Left ventricle myocardium inferior (tissue), 1 donor: ENCODE results near the gene DLG2. TPM values are rescaled to one million over a fixed set of nuclear protein-coding genes. Genes with fewer than 3 reads are reported as not detected.

ENCODE experiments used
- DNase-seq: peaks from one replicate; pipeline ENCODE4 v3.0.0-alpha.2; 2020
- H3K27ac ChIP-seq: fragments of 200-600 bp; replicated peaks from 2 replicates; pipeline ENCODE4 v1.8.0; 2021
- H3K27me3 ChIP-seq: fragments of 200-600 bp; 2 replicates; pipeline ENCODE4 v1.8.0; 2021; ENCODE audit warnings: low read depth
- H3K36me3 ChIP-seq: fragments of 200-600 bp; 2 replicates; pipeline ENCODE4 v1.8.0; 2021
- H3K4me1 ChIP-seq: fragments of 200-600 bp; 2 replicates; pipeline ENCODE4 v1.8.0; 2021
- H3K4me3 ChIP-seq: fragments of 200-600 bp; 2 replicates; pipeline ENCODE4 v1.8.0; 2021; ENCODE audit warnings: mild to moderate bottlenecking, moderate library complexity
- H3K9me3 ChIP-seq: fragments of 200-600 bp; replicated peaks from 2 replicates; pipeline ENCODE4 v1.8.0; 2021
- CTCF ChIP-seq: fragments of 200-600 bp; IDR thresholded peaks from 2 replicates; pipeline ENCODE4 v1.8.0; 2021; ENCODE audit warnings: antibody characterized with exemption, mild to moderate bottlenecking, borderline replicate concordance
- intact Hi-C: fragments of 100-400 bp; cut with micrococcal nuclease; formaldehyde crosslinking; loops from one replicate; pipeline ENCODE4 v1.11.0; 2022
- total RNA-seq: library from RNA; stranded (reverse); fragmentation: NEBNext Ultra II Directional; extraction: Animal tissue kit (Norgen Biotek cat#: 25700); gene quantifications from one replicate; pipeline ENCODE4 v1.2.1, GENCODE V29; 2021
- donor health status: DM: no; HTN: yes; CAD: no; lungs with severe emphysema.

DLG2 gene
- total RNA-seq, 1 donor from 2014 or later, result 6.5 TPM

GRCh38 chr11:85394283-85394682 lies 232.9 kb downstream of the DLG2 start:
- peaks cover 25% of the 10 kb centered on the region for H3K9me3 ChIP-seq
- intact Hi-C loops, result no loop called here
- no peak for DNase-seq
- H3K27me3 ChIP-seq, result no peaks in the 10 kb centered on the region
- TF ChIP-seq CTCF, result no peak
- H3K27ac ChIP-seq, result no peak overlapping the region
- H3K4me1 ChIP-seq, result no peaks in the 10 kb centered on the region
- no peak overlapping the region for H3K4me3 ChIP-seq
- H3K36me3 ChIP-seq, result no peaks in the 10 kb centered on the region

- H3K27me3 ChIP-seq, result no peaks in the 10 kb centered on the region
- H3K9me3 ChIP-seq, result peaks cover 17% of the 10 kb centered on the region
- intact Hi-C loops, result no loop called here
- H3K4me1 ChIP-seq, result no peaks in the 10 kb centered on the region
- no peak for DNase-seq
- no peak for TF ChIP-seq CTCF
- H3K36me3 ChIP-seq, result no peaks in the 10 kb centered on the region
- no peak overlapping the region for H3K4me3 ChIP-seq
- H3K27ac ChIP-seq, result no peak overlapping the region
Observed at GRCh38 chr11:85391141-85391540, 236.0 kb downstream of the DLG2 start.

- Histone ChIP-seq H3K4me1 (no peaks in the 10 kb centered on the region), H3K27me3 (no peaks in the 10 kb centered on the region), H3K27ac (no peak overlapping the region), H3K4me3 (no peak overlapping the region), H3K9me3 (peaks cover 19% of the 10 kb centered on the region), H3K36me3 (no peaks in the 10 kb centered on the region)
- no peak for DNase-seq
- no peak for TF ChIP-seq CTCF
- intact Hi-C loops, result no loop called here
Observed at GRCh38 chr11:85385547-85385946, 241.6 kb downstream of the DLG2 start.

GRCh38 chr11:85385111-85385510 lies 242.0 kb downstream of the DLG2 start:
- no peak for DNase-seq
- intact Hi-C loops, result no loop called here
- Histone ChIP-seq H3K27me3 (no peaks in the 10 kb centered on the region), H3K4me1 (no peaks in the 10 kb centered on the region), H3K36me3 (no peaks in the 10 kb centered on the region), H3K4me3 (no peak overlapping the region), H3K27ac (no peak overlapping the region), H3K9me3 (peaks cover 19% of the 10 kb centered on the region)
- no peak for TF ChIP-seq CTCF

- Histone ChIP-seq H3K4me1 (no peaks in the 10 kb centered on the region), H3K9me3 (peaks cover 19% of the 10 kb centered on the region), H3K4me3 (no peak overlapping the region), H3K27me3 (no peaks in the 10 kb centered on the region), H3K36me3 (no peaks in the 10 kb centered on the region), H3K27ac (no peak overlapping the region)
- intact Hi-C loops, result no loop called here
- no peak for DNase-seq
- no peak for TF ChIP-seq CTCF
Observed at GRCh38 chr11:85379066-85379465, 248.1 kb downstream of the DLG2 start.

- no peak overlapping the region for H3K4me3 ChIP-seq
- no peaks in the 10 kb centered on the region for H3K27me3 ChIP-seq
- no peaks in the 10 kb centered on the region for H3K36me3 ChIP-seq
- intact Hi-C loops, result no loop called here
- peaks cover 13% of the 10 kb centered on the region for H3K9me3 ChIP-seq
- no peak for TF ChIP-seq CTCF
- H3K27ac ChIP-seq, result no peak overlapping the region
- no peak for DNase-seq
- H3K4me1 ChIP-seq, result no peaks in the 10 kb centered on the region
Observed at GRCh38 chr11:85377901-85378300, 249.2 kb downstream of the DLG2 start.
